Stimulated activated CD4-positive, alpha-beta T cell treated with anti-CD3 and anti-CD28 coated beads, TNF-alpha, amount 100 ng/mL, for 1 hour (primary cell): ENCODE data around the gene PPM1F.

Experiments
- DNase-seq, 3 donors: peaks; one replicate each; pipeline ENCODE4 v3.0.0-alpha.2; 2020; ENCODE audit warnings: low read depth in 3 of 3, low spot score in 1 of 3

The PPM1F gene

GRCh38 chr22:21961127-21961867, 8.6 kb upstream of the PPM1F start:
- no peak for DNase-seq

GRCh38 chr22:21960200-21961126, 7.8 kb upstream of the PPM1F start:
- DNase-seq, result no peak

GRCh38 chr22:21959274-21960074, 6.8 kb upstream of the PPM1F start:
- no peak for DNase-seq

DNA sequence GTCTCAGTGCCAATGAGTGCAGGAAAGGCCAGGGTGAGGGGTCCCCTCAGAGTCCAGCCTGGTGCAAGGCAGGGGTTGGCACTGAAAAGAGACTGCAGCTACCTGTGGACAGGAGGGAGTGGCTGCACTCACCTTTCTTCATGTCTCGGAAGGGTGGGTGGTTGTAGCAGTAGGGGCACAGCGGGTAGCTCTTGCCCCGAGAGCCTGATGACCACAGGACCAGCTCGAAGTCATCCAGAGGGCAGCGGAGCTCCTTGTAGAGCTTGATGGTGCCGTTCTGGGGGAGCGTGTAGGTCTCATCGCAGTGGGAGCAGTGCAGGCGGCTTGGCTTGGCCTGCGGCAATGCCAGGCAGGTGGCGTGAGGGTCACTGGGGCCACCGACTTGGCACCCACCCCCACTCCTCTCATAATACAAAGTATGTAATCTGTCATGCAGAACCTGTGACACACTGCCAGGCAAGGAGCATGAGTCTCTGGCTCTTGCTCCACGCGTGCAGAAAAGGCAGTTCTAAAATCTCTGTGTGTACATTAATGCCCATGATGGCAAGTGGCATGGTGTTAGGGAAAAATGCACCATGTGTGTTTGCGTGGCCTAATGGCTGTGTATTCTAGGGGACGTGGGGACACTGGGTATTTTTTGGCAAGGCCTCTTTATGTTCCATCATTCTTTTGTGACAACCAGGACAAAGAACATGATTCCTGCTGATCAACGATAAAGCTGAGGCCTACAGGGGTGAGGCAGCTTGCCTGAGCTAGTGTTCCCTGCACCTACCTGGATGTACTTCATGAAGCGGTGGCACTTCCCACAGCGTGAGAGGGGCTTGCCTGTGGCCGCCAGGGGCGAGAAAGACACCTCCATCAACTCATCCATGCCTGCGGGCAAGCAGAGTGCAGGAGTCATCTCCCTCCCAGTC, 6.0 kb upstream of the PPM1F start:
- no peak for DNase-seq

- DNase-seq, result no peak
Observed at GRCh38 chr22:21951931-21952465, 650 bp downstream of the PPM1F start.

- DNase-seq, result no peak
Observed at GRCh38 chr22:21951062-21951461, 1.6 kb downstream of the PPM1F start.

DNA sequence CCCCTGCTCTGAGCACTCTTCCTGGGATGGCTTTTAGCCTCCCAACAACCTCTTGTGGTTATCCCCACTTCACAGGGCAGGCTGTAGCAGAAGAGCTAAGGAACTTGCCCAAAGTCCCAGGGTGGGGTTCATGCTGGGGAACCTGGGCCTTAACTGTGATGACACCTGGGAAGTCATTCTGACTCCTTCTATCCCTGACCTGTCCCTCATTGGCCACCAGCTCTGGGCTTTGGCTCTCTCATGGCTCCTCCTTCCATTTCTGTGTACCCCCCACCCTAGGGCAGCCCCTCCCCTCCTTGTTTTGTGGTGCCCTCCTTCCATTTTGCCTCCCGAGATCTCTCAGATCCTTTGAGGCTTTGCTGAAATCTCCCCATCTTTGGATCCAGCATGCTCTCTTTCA, 2.7 kb downstream of the PPM1F start:
- no peak for DNase-seq

GRCh38 chr22:21949569-21949918, 3.1 kb downstream of the PPM1F start:
- no peak for DNase-seq

DNA sequence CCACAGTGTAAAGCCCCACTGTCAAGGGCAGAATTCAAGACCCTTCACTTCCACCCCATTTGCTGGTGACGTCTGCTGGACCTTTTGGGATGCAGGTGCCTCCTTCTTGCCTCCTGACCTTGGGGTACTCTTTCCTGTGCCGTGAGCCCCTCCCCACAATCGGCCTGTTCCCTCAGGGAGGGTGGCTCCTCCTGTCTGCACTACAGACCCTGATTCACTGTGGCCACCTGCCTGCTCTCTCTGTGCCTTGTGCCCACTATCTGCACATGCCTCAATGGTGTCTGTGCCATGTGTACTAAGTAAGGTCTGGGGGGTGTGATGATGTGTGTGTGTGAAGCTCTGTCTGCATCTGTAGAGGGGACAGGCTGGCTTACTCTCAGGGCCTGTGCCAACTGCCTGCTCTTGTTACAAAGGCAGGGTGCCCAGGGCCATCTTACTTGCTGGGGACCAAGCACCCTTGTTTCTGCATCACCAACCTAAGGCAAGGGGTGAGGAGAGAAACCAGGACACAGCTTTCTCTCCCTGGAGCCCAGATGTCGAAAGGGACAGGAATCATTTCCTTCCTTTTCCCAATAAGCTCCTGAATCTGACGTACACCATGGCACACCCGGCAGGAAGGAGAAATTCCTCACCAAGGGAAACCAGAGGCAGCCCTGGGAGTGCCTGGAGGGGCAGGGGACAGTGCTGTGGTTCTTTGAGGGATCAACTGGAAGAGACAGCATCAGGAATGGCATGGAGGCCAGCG, 3.7 kb downstream of the PPM1F start:
- DNase-seq, result no peak

GRCh38 chr22:21948390-21948789, 4.3 kb downstream of the PPM1F start:
- no peak for DNase-seq

- DNase-seq, result no peak
Observed at GRCh38 chr22:21947040-21948014, 5.3 kb downstream of the PPM1F start.

DNA sequence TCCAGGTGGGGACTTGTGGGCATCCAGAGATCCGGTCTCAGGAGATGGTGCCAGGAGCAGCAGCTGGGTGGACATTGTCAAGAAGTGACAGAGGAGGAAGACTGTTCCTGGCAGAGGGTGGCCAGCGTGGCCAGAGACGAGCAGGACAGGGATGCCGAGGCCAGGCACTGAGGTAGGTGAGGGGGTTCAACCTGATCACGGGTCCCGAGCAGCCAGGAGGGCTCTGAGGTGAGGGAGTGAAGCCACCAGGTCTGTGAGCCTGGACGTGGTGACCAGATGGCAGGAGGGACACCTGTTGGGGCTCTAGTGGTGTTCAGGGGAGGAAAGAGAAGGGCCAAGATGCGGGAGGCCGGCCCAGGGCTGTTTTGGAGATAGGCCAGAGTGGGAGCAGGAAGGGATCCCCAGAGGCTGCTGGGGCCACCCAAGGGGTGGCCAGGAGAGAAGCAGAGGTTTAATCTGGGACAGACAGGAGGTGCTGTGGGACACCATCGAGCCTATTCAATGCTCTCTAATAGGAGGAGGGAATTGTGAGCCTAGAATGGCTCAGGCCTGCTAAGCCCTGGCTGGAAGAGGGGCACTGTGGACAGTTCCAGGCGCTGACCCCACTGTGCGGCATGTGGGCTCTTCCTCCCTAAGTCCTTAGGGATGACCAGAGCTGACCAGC, 6.3 kb downstream of the PPM1F start:
- DNase-seq, result no peak

DNA sequence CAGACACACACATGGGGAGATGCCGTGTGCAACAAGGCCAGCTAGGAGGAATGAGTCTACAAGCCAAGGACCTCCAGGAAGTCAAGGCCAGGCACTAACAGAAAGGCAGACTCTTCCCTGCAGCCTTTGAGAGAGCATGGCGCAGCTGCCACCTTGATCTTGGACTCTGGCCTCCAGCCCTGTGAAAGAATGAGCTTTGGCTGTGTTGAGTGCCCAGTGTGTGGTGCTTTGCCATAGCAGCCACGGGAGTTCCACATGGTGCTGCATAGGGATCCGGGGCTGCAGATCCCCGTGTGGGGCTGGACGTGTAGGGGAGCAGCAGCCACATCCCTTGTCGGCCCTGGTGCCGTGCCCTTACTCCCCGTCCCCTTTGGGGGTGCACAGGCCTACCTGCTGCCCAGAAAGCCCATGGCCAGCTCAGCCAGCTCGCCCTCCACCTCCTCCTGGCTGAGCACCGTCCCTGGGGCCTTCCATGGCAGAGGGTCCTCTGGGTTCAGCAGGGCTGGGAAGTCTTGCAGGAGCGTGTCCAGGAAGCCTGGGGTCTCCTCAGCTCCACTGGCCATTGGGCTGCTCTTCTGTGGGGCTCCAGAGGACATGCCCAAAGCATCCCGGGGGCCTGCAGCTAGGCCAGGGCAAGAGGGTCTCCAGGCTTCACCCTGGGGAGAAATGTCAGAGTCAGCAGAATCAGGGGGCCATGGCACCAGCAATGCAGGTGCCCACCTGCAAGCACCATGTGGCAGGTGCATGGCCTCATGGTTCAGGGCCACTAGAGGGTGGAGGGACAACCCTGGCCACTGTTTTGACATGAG, 7.0 kb downstream of the PPM1F start:
- no peak for DNase-seq

GRCh38 chr22:21944871-21945270, 7.8 kb downstream of the PPM1F start:
- no peak for DNase-seq

- DNase-seq, result no peak
Observed at GRCh38 chr22:21943571-21944448, 8.8 kb downstream of the PPM1F start.
